OCI-LY7 (cell line): ENCODE measurements around the gene HBE1.

Source experiments
- EZH2phosphoT487 ChIP-seq: fragments of 200-600 bp; sonication (generic); IDR thresholded peaks from 2 replicates; pipeline ENCODE4 v1.6.1; 2018; ENCODE audit warnings: low read depth, borderline replicate concordance, mild to moderate bottlenecking, mixed run types, antibody characterized with exemption, low read length, moderate library complexity, mixed read lengths
- TF ChIP-seq, protein P1 (sequence below): fragments of 200-600 bp; sonication (generic); conservative IDR thresholded peaks from 2 replicates; pipeline ENCODE4 v1.5.1; 2014; ENCODE audit warnings: mild to moderate bottlenecking, antibody characterized with exemption, low read length, moderate library complexity, mixed read lengths

DNA sequence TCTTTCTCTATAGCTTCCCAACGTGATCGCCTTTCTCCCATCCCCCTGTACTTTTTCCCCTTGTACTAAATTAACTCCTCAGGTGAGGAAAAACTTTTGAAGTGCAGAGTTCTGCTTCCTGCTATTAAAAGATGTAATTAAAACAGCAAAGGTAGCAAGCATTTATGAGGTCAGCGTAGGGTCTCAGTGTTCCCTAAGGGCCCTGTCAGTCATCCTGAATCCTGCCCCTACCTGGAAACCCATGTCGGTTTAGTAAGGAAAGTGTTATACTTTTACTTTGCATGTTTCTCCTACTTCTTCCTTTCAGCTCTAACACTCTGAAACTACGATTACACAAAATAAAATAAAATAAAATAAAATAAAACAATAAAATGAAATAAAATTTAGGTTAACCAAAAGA, 41.6 kb downstream of the HBE1 start:
- TF ChIP-seq, protein P1, sequence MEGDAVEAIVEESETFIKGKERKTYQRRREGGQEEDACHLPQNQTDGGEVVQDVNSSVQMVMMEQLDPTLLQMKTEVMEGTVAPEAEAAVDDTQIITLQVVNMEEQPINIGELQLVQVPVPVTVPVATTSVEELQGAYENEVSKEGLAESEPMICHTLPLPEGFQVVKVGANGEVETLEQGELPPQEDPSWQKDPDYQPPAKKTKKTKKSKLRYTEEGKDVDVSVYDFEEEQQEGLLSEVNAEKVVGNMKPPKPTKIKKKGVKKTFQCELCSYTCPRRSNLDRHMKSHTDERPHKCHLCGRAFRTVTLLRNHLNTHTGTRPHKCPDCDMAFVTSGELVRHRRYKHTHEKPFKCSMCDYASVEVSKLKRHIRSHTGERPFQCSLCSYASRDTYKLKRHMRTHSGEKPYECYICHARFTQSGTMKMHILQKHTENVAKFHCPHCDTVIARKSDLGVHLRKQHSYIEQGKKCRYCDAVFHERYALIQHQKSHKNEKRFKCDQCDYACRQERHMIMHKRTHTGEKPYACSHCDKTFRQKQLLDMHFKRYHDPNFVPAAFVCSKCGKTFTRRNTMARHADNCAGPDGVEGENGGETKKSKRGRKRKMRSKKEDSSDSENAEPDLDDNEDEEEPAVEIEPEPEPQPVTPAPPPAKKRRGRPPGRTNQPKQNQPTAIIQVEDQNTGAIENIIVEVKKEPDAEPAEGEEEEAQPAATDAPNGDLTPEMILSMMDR, result no peak
- no peak for TF ChIP-seq EZH2phosphoT487
